Loucy (cell line): ENCODE measurements around the gene ZNF292.

Experiments used
- CTCF ChIP-seq: fragments of 200-600 bp; sonication (generic); conservative IDR thresholded peaks from 2 replicates; pipeline ENCODE4 v1.5.1; 2014; ENCODE audit warnings: mild to moderate bottlenecking, antibody characterized with exemption, low read length
- EZH2phosphoT487 ChIP-seq: fragments of 200-600 bp; IDR thresholded peaks from 2 replicates; pipeline ENCODE4 v1.6.1; 2018; ENCODE audit warnings: antibody characterized with exemption, mild to moderate bottlenecking, moderate library complexity, borderline replicate concordance

- TF ChIP-seq CTCF (no peak), EZH2phosphoT487 (no peak)
These were observed 75.4 kb downstream of the ZNF292 start for GRCh38 chr6:87230801-87231200.
